Neural cell (in vitro differentiated cells): ENCODE results near the gene SLC25A45. TPM values are rescaled to one million over a fixed set of nuclear protein-coding genes. Genes with fewer than 3 reads are reported as not detected.
"Not testable (repeated sequence)": the region's sequence is repeated elsewhere in the genome, so short reads cannot be mapped to it uniquely, and the experiment has no call there.

ENCODE experiments used
- H2AFZ ChIP-seq: fragments of 200-600, 300-800 bp; sonication (generic), shearing (Covaris generic); 2 replicates; pipeline ENCODE4 v1.6.0; 2014; ENCODE audit warnings: low read depth, mild to moderate bottlenecking, antibody characterized with exemption, low read length, moderate library complexity
- H3F3A ChIP-seq: fragments of 200-600 bp; shearing (Covaris generic); 2 replicates; pipeline ENCODE4 v1.6.1; 2016; ENCODE audit warnings: mild to moderate bottlenecking, moderate library complexity, mixed read lengths, antibody characterized with exemption, low read length; ENCODE audit not compliant: insufficient read depth, poor library complexity, severe bottlenecking
- H3K27ac ChIP-seq: fragments of 200-600, 300-800 bp; sonication (generic), shearing (Covaris generic); 2 replicates; pipeline ENCODE4 v1.5.1; 2014; ENCODE audit warnings: mild to moderate bottlenecking, low read length, moderate library complexity
- H3K27me3 ChIP-seq: fragments of 300-800, 200-600 bp; sonication (generic), shearing (Covaris generic); 2 replicates; pipeline ENCODE4 v1.6.0; 2014; ENCODE audit warnings: mild to moderate bottlenecking, low read depth, low read length, moderate library complexity; ENCODE audit not compliant: insufficient read depth
- H3K36me3 ChIP-seq: fragments of 300-800, 200-600 bp; sonication (generic), shearing (Covaris generic); 2 replicates; pipeline ENCODE4 v1.5.1; 2014; ENCODE audit warnings: mild to moderate bottlenecking, antibody characterized with exemption, low read length, moderate library complexity; ENCODE audit not compliant: insufficient read depth
- H3K4me2 ChIP-seq: fragments of 300-800, 200-600 bp; sonication (generic), shearing (Covaris generic); 2 replicates; pipeline ENCODE4 v1.6.0; 2014; ENCODE audit warnings: mild to moderate bottlenecking, low read length
- H3K4me3 ChIP-seq: fragments of 300-800, 200-600 bp; sonication (generic), shearing (Covaris generic); 2 replicates; pipeline ENCODE4 v1.5.1; 2014; ENCODE audit warnings: mild to moderate bottlenecking, low read length, moderate library complexity
- H3K79me2 ChIP-seq: fragments of 200-600 bp; shearing (Covaris generic); replicated peaks from 2 replicates; pipeline ENCODE4 v1.6.0; 2014; ENCODE audit warnings: mild to moderate bottlenecking, low read length, moderate library complexity; ENCODE audit not compliant: insufficient read depth
- H3K9ac ChIP-seq: fragments of 300-800, 200-600 bp; sonication (generic), shearing (Covaris generic); 2 replicates; pipeline ENCODE4 v1.6.1; 2016; ENCODE audit warnings: mild to moderate bottlenecking, low read length, mixed read lengths
- H3K9me2 ChIP-seq: fragments of 200-600 bp; shearing (Covaris generic); 2 replicates; pipeline ENCODE4 v1.6.1; 2016; ENCODE audit warnings: mild to moderate bottlenecking, low read length, mixed read lengths; ENCODE audit not compliant: insufficient read depth
- H3K9me3 ChIP-seq: fragments of 200-600, 300-800 bp; sonication (generic), shearing (Covaris generic); 2 replicates; pipeline ENCODE4 v1.6.1; 2016; ENCODE audit warnings: mild to moderate bottlenecking, mixed run types, low read length, moderate library complexity, mixed read lengths
- H4K20me1 ChIP-seq: fragments of 200-600 bp; shearing (Covaris generic); 2 replicates; pipeline ENCODE4 v1.6.1; 2016; ENCODE audit warnings: mild to moderate bottlenecking, mixed run types; ENCODE audit not compliant: insufficient read depth
- EP300 ChIP-seq: fragments of 450-650 bp; conservative IDR thresholded peaks from 2 replicates; pipeline ENCODE4 v1.6.1; 2014; ENCODE audit warnings: antibody characterized with exemption, mild to moderate bottlenecking, moderate library complexity; ENCODE audit not compliant: poor library complexity, severe bottlenecking
- EZH2 ChIP-seq: fragments of 200-600, 300-800 bp; shearing (Covaris generic), sonication (generic); IDR thresholded peaks from 2 replicates; pipeline ENCODE4 v1.6.1; 2014; ENCODE audit warnings: antibody characterized with exemption, low read length, borderline replicate concordance, mild to moderate bottlenecking; ENCODE audit not compliant: insufficient read depth, poor library complexity, severe bottlenecking
- MXI1 ChIP-seq: fragments of 450-650 bp; conservative IDR thresholded peaks from 2 replicates; pipeline ENCODE4 v1.6.1; 2014; ENCODE audit warnings: antibody characterized with exemption, mild to moderate bottlenecking; ENCODE audit not compliant: poor library complexity, severe bottlenecking
- POLR2AphosphoS5 ChIP-seq: IDR thresholded peaks from 2 replicates; pipeline ENCODE4 v1.6.1; 2012
- RAD21 ChIP-seq: fragments of 450-650 bp; conservative IDR thresholded peaks from 2 replicates; pipeline ENCODE4 v1.6.1; 2014; ENCODE audit warnings: antibody characterized with exemption, mild to moderate bottlenecking, moderate library complexity
- SMC3 ChIP-seq: fragments of 450-650 bp; conservative IDR thresholded peaks from 2 replicates; pipeline ENCODE4 v1.6.1; 2014; ENCODE audit warnings: antibody characterized with exemption, mild to moderate bottlenecking, moderate library complexity; ENCODE audit not compliant: poor library complexity
- TAF1 ChIP-seq: IDR thresholded peaks from 2 replicates; pipeline ENCODE4 v1.6.1; 2012; ENCODE audit warnings: low read depth
- polyA plus RNA-seq: library from polyadenylated mRNA; depleted of rRNA; stranded (reverse); fragments of >200 nt; gene quantifications from 2 replicates; pipeline ENCODE4 v1.2.3, GENCODE V29; 2014
- TF ChIP-seq, protein P1 (sequence below): fragments of 450-650 bp; IDR thresholded peaks from 2 replicates; pipeline ENCODE4 v1.5.1; 2014; ENCODE audit warnings: antibody characterized with exemption, mild to moderate bottlenecking, moderate library complexity; ENCODE audit not compliant: poor library complexity, severe bottlenecking
- TF ChIP-seq, protein P2 (sequence below): IDR thresholded peaks from 2 replicates; pipeline ENCODE4 v1.6.1; 2012; ENCODE audit warnings: borderline replicate concordance

Gene SLC25A45
- polyA plus RNA-seq, 1 donor from 2014 or later, result not detected

DNA sequence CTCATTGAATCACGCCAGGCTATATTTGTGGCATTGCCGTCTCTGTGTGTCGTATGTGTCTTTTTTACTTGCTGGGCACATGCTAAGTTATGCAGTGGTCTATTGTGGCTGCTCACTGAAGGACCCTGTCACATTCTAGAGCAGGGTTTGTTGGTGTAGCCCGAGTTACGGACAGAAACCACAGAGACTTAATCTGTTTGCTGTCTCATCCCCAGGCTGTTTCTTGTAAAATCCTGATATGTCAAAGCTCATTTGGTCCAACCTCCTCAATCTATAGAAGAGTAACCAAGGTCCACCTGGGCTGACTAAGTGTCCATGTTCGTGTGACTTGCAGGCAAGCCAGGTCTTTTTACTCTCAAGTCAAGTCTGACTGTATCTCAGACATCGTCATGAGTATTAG is 43.8 kb downstream of the SLC25A45 start:
- Histone ChIP-seq H3K9ac (no peak overlapping the region), H3K4me3 (peak overlapping the region; percentile 31), H3K27me3 (no peaks in the 10 kb centered on the region), H4K20me1 (peaks cover 4% of the 10 kb centered on the region), H3K79me2 (peaks cover 66% of the 10 kb centered on the region), H3K9me2 (no peaks in the 10 kb centered on the region), H3K4me2 (no peak overlapping the region), H3K27ac (no peak overlapping the region), H2AFZ (no peak overlapping the region), H3K9me3 (no peaks in the 10 kb centered on the region), H3K36me3 (no peaks in the 10 kb centered on the region), H3F3A (no peaks in the 10 kb centered on the region)
- no peak for TF ChIP-seq EZH2
- no peak for TF ChIP-seq POLR2AphosphoS5
- no peak for TF ChIP-seq MXI1
- TF ChIP-seq, protein P1, sequence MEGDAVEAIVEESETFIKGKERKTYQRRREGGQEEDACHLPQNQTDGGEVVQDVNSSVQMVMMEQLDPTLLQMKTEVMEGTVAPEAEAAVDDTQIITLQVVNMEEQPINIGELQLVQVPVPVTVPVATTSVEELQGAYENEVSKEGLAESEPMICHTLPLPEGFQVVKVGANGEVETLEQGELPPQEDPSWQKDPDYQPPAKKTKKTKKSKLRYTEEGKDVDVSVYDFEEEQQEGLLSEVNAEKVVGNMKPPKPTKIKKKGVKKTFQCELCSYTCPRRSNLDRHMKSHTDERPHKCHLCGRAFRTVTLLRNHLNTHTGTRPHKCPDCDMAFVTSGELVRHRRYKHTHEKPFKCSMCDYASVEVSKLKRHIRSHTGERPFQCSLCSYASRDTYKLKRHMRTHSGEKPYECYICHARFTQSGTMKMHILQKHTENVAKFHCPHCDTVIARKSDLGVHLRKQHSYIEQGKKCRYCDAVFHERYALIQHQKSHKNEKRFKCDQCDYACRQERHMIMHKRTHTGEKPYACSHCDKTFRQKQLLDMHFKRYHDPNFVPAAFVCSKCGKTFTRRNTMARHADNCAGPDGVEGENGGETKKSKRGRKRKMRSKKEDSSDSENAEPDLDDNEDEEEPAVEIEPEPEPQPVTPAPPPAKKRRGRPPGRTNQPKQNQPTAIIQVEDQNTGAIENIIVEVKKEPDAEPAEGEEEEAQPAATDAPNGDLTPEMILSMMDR, result no peak
- TF ChIP-seq TAF1, result no peak
- TF ChIP-seq RAD21, result no peak
- no peak for TF ChIP-seq SMC3
- TF ChIP-seq, protein P2, sequence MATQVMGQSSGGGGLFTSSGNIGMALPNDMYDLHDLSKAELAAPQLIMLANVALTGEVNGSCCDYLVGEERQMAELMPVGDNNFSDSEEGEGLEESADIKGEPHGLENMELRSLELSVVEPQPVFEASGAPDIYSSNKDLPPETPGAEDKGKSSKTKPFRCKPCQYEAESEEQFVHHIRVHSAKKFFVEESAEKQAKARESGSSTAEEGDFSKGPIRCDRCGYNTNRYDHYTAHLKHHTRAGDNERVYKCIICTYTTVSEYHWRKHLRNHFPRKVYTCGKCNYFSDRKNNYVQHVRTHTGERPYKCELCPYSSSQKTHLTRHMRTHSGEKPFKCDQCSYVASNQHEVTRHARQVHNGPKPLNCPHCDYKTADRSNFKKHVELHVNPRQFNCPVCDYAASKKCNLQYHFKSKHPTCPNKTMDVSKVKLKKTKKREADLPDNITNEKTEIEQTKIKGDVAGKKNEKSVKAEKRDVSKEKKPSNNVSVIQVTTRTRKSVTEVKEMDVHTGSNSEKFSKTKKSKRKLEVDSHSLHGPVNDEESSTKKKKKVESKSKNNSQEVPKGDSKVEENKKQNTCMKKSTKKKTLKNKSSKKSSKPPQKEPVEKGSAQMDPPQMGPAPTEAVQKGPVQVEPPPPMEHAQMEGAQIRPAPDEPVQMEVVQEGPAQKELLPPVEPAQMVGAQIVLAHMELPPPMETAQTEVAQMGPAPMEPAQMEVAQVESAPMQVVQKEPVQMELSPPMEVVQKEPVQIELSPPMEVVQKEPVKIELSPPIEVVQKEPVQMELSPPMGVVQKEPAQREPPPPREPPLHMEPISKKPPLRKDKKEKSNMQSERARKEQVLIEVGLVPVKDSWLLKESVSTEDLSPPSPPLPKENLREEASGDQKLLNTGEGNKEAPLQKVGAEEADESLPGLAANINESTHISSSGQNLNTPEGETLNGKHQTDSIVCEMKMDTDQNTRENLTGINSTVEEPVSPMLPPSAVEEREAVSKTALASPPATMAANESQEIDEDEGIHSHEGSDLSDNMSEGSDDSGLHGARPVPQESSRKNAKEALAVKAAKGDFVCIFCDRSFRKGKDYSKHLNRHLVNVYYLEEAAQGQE, result no peak
- TF ChIP-seq EP300, result no peak

DNA sequence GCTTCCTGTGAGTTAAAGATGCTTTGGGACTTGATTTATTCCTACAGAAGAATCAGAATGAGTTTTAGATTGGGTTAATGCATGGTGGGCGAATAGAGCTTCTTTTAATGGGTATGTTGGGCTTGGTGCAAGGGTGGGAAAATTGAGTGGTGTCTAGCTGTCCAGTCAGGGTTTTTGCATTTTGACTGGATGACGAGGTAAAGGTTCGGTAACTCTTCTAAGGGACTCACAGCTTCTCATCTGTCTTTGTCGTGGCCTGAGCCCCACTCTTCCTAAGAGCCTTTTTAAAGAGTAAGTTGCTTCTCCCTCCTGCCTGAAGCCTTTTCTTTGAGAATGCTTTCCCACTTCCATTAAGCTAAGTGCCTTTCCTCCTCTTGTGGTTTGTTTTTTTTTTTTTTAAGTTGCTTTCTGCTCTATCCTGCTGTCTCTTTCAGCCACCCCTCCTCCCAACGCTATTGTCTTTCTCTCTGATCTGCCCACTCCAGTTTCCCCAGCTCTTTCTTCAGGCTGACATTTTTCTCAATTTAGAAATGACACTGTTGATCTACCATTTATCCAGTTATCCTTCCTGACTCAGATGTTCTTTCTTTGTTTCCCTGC is 47.6 kb downstream of the SLC25A45 start:
- H3K9ac ChIP-seq, result peak overlapping the region; percentile 92
- H3K36me3 ChIP-seq, result no peaks in the 10 kb centered on the region
- H2AFZ ChIP-seq, result no peak overlapping the region
- peak; percentile 15 for TF ChIP-seq TAF1
- peak; percentile 29 for TF ChIP-seq POLR2AphosphoS5
- TF ChIP-seq, protein P2, result peak; percentile 37
- no peak for TF ChIP-seq EP300
- no peaks in the 10 kb centered on the region for H3K9me2 ChIP-seq
- peaks cover 1% of the 10 kb centered on the region for H4K20me1 ChIP-seq
- peak overlapping the region; percentile 95 for H3K4me3 ChIP-seq
- peak overlapping the region; percentile 86 for H3K27ac ChIP-seq
- no peaks in the 10 kb centered on the region for H3K9me3 ChIP-seq
- H3K79me2 ChIP-seq, result peaks cover 57% of the 10 kb centered on the region
- H3K27me3 ChIP-seq, result no peaks in the 10 kb centered on the region
- H3K4me2 ChIP-seq, result peak overlapping the region; percentile 94
- H3F3A ChIP-seq, result no peaks in the 10 kb centered on the region

DNA sequence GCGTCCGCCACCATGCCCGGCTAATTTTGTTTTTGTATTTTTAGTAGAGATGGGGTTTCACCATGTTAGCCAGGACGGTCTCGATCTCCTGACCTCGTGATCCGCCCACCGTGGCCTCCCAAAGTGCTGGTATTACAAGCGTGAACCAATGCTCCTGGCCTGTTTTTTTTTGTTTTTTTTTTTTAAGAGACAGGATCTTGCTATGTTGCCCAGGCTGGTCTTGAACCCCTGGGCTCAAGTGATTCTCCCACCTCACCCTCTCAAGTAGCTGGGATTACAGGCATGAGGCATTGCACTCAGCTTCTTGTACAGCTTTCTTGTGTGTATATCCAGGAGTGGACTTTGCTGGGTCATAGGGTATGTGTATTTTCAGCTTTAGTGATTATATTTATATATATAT is 49.9 kb downstream of the SLC25A45 start:
- H3K36me3 ChIP-seq, H4K20me1 ChIP-seq, H3K4me2 ChIP-seq, H3K27ac ChIP-seq, H3K4me3 ChIP-seq, H3F3A ChIP-seq, H2AFZ ChIP-seq, H3K27me3 ChIP-seq, H3K9ac ChIP-seq, H3K9me3 ChIP-seq, H3K9me2 ChIP-seq: not testable (repeated sequence)
- H3K79me2 ChIP-seq, result peaks cover 35% of the 10 kb centered on the region
